ENCODE data around the gene DUSP2.

DUSP2 gene

GRCh38 chr2:96093528-96093927 lies 51.7 kb downstream of the DUSP2 start:
- H3K36me3 ChIP-seq (replicated peaks; ENCODE audit: insufficient read depth, low read length) = no peaks in the 10 kb centered on the region
- H3K9me2 ChIP-seq (replicated peaks; ENCODE audit: insufficient read depth, low read length) = no peaks in the 10 kb centered on the region
- H3K27ac ChIP-seq (ENCODE audit: low read length) = no peak overlapping the region
- H3K79me2 ChIP-seq (ENCODE audit: low read length) = no peaks in the 10 kb centered on the region
- H3K4me2 ChIP-seq (ENCODE audit: low read depth, low read length) = no peak overlapping the region
- H3K9ac ChIP-seq (ENCODE audit: low read length) = no peak overlapping the region
- no peaks in the 10 kb centered on the region for H3K27me3 ChIP-seq (replicated peaks; ENCODE audit: insufficient read depth, low read length)
- DNase-seq = no peak
- H3K4me3 ChIP-seq (ENCODE audit: low read length) = no peak overlapping the region
- no peak for TF ChIP-seq EZH2phosphoT487 (IDR thresholded peaks at IDR 0.05; ENCODE audit: low read length)
- no peak for TF ChIP-seq CTCF (IDR thresholded peaks at IDR 0.05; ENCODE audit: low read length)
- TF ChIP-seq EZH2 (optimal IDR thresholded peaks at IDR 0.05; ENCODE audit: low read depth, low read length) = no peak
- no peaks in the 10 kb centered on the region for H3K9me3 ChIP-seq (replicated peaks; ENCODE audit: insufficient read depth, low read length)
- no peaks in the 10 kb centered on the region for H4K20me1 ChIP-seq (ENCODE audit: insufficient read depth, low read length)
- H3F3A ChIP-seq (ENCODE audit: insufficient read depth, low read length) = no peaks in the 10 kb centered on the region
- H3K4me1 ChIP-seq (ENCODE audit: low read length) = no peaks in the 10 kb centered on the region
- no peak overlapping the region for H2AFZ ChIP-seq (ENCODE audit: low read length)
